ENCODE results near the gene FBLN5. TPM values are rescaled to one million over a fixed set of nuclear protein-coding genes. Genes with fewer than 3 reads are reported as not detected.
"Not testable (repeated sequence)": the region's sequence is repeated elsewhere in the genome, so short reads cannot be mapped to it uniquely, and the experiment has no call there.

The FBLN5 gene
- polyA plus RNA-seq, 1 of the 3 experiments (the other 2 are of a cell fraction): 39.8 TPM

DNA sequence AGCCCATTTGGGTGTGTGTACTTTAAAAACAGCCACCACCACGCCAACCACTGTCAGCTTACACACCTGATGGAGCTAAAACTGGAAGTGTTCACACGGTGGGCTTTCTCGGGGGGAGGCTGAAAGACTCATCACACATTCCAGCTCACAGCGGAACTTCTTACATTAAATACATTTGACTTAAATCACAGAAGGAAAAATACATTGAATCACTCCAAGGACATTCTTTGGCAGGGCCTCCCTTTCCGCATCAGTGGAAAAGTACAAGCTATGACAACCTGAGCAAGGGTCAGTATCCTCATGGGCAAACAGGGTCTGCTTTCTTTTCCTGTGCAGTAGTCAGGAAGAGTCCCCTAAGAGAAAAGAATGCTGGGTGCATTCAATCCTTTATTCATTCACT lies 49.1 kb downstream of the FBLN5 start:
- no peaks in the 10 kb centered on the region for H3K9me3 ChIP-seq
- peaks cover 8% of the 10 kb centered on the region; the same call in 1 of the 2 replicates for H3K79me2 ChIP-seq (ENCODE audit: insufficient read depth)
- H3K9ac ChIP-seq: no peak overlapping the region
- H3K4me1 ChIP-seq (ENCODE audit: control insufficient read depth in 1 of 2, insufficient read depth in 2 of 2, low read depth in 1 of 2, low read length in 1 of 2): no peaks in the 10 kb centered on the region
- no peak overlapping the region for H2AFZ ChIP-seq (ENCODE audit: low read depth)
- peaks cover under 1 to 4% of the 10 kb centered on the region in 2 experiments for H3K36me3 ChIP-seq (replicated peaks in 1 of 2; ENCODE audit: control insufficient read depth in 1 of 2, insufficient read depth in 2 of 2, low read length in 1 of 2)
- POLR2A ChIA-PET: no interaction called here
- H3K4me3 ChIP-seq (ENCODE audit: low read depth in 2 of 2, low read length in 1 of 2): no peak overlapping the region
- CTCF ChIA-PET: interaction anchor here (1.8 kb wide), 1 partner anchor 14 kb away, joined by 7 read pairs; no protein-coding TSS in a partner anchor
- H3F3A ChIP-seq (replicated peaks; ENCODE audit: insufficient read depth): no peaks in the 10 kb centered on the region
- no peak overlapping the region for H3K4me2 ChIP-seq
- 0 out of 2 replicates have a peak, but pooled peaks cover 4% of the 10 kb centered on the region for H4K20me1 ChIP-seq (ENCODE audit: insufficient read depth)
- H3K27ac ChIP-seq (ENCODE audit: low read depth in 2 of 2, low read length in 1 of 2): peak overlapping the region in 1 of 2 experiments; percentile 15; a peak in 1 of 4 replicates
- WGBS (ENCODE audit: low lambda C conversion rate): 54% methylated on average over 5 of the region's 5 CpGs
- no peak for TF ChIP-seq RXRA (IDR thresholded peaks at IDR 0.05; ENCODE audit: borderline replicate concordance, low read depth)
- TF ChIP-seq, protein P1, sequence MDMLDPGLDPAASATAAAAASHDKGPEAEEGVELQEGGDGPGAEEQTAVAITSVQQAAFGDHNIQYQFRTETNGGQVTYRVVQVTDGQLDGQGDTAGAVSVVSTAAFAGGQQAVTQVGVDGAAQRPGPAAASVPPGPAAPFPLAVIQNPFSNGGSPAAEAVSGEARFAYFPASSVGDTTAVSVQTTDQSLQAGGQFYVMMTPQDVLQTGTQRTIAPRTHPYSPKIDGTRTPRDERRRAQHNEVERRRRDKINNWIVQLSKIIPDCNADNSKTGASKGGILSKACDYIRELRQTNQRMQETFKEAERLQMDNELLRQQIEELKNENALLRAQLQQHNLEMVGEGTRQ (IDR thresholded peaks at IDR 0.05; ENCODE audit: borderline replicate concordance, low read depth, low read length): no peak
- no peak for TF ChIP-seq MXI1 (IDR thresholded peaks at IDR 0.05; ENCODE audit: low read depth, low read length)
- no peak for TF ChIP-seq NRF1 (IDR thresholded peaks at IDR 0.05; ENCODE audit: low read depth, low read length)
- TF ChIP-seq FOXJ3 (CRISPR knock-in tag; IDR thresholded peaks at IDR 0.05): no peak
- TF ChIP-seq RFX5 (IDR thresholded peaks at IDR 0.05; ENCODE audit: low read length): no peak
- no peak for TF ChIP-seq YY1 (IDR thresholded peaks at IDR 0.05; ENCODE audit: low read depth)
- TF ChIP-seq, protein P2, sequence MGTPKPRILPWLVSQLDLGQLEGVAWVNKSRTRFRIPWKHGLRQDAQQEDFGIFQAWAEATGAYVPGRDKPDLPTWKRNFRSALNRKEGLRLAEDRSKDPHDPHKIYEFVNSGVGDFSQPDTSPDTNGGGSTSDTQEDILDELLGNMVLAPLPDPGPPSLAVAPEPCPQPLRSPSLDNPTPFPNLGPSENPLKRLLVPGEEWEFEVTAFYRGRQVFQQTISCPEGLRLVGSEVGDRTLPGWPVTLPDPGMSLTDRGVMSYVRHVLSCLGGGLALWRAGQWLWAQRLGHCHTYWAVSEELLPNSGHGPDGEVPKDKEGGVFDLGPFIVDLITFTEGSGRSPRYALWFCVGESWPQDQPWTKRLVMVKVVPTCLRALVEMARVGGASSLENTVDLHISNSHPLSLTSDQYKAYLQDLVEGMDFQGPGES (IDR thresholded peaks at IDR 0.05; ENCODE audit: low read depth, low read length): no peak
- no peak for TF ChIP-seq FOSL2 (IDR thresholded peaks at IDR 0.05; ENCODE audit: borderline replicate concordance, low read depth)
- no peak for TF ChIP-seq ELF1 (IDR thresholded peaks at IDR 0.05)
- no peak for TF ChIP-seq GABPA (IDR thresholded peaks at IDR 0.05; ENCODE audit: low read depth)
- TF ChIP-seq, protein P3, sequence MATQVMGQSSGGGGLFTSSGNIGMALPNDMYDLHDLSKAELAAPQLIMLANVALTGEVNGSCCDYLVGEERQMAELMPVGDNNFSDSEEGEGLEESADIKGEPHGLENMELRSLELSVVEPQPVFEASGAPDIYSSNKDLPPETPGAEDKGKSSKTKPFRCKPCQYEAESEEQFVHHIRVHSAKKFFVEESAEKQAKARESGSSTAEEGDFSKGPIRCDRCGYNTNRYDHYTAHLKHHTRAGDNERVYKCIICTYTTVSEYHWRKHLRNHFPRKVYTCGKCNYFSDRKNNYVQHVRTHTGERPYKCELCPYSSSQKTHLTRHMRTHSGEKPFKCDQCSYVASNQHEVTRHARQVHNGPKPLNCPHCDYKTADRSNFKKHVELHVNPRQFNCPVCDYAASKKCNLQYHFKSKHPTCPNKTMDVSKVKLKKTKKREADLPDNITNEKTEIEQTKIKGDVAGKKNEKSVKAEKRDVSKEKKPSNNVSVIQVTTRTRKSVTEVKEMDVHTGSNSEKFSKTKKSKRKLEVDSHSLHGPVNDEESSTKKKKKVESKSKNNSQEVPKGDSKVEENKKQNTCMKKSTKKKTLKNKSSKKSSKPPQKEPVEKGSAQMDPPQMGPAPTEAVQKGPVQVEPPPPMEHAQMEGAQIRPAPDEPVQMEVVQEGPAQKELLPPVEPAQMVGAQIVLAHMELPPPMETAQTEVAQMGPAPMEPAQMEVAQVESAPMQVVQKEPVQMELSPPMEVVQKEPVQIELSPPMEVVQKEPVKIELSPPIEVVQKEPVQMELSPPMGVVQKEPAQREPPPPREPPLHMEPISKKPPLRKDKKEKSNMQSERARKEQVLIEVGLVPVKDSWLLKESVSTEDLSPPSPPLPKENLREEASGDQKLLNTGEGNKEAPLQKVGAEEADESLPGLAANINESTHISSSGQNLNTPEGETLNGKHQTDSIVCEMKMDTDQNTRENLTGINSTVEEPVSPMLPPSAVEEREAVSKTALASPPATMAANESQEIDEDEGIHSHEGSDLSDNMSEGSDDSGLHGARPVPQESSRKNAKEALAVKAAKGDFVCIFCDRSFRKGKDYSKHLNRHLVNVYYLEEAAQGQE (IDR thresholded peaks at IDR 0.05; ENCODE audit: low read depth, low read length): no peak
- TF ChIP-seq, protein P4, sequence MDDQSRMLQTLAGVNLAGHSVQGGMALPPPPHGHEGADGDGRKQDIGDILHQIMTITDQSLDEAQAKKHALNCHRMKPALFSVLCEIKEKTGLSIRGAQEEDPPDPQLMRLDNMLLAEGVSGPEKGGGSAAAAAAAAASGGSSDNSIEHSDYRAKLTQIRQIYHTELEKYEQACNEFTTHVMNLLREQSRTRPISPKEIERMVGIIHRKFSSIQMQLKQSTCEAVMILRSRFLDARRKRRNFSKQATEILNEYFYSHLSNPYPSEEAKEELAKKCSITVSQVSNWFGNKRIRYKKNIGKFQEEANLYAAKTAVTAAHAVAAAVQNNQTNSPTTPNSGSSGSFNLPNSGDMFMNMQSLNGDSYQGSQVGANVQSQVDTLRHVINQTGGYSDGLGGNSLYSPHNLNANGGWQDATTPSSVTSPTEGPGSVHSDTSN (IDR thresholded peaks at IDR 0.05): no peak
- no peak for TF ChIP-seq CHD2 (IDR thresholded peaks at IDR 0.05; ENCODE audit: low read length, partially characterized antibody)
- H3K27me3 ChIP-seq (ENCODE audit: insufficient read depth): no peaks in the 10 kb centered on the region
- H3K9me2 ChIP-seq: no peaks in the 10 kb centered on the region
- no peak for DNase-seq

DNA sequence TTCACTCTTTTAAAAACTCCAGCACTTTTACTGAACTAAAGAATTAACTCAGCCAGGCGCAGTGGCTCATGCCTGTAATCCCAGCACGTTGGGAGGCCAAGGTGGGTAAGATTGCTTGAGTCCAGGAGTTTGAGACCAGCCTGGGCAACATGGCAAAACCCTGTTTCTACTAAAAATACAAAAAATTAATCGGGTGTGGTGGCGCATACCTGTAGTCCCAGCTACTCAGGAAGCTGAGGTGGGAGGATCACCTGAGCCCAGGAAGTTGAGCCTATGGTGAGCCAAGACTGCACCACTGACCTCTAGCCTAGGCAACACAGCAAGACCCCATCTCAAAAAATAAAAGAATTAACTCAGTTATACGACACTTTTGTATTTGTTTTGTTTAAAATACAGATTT lies 49.8 kb downstream of the FBLN5 start:
- H3K79me2 ChIP-seq (ENCODE audit: insufficient read depth); H3K9ac ChIP-seq; H4K20me1 ChIP-seq (ENCODE audit: insufficient read depth); H3K4me1 ChIP-seq (ENCODE audit: control insufficient read depth in 1 of 2, insufficient read depth in 2 of 2, low read depth in 1 of 2, low read length in 1 of 2); H3F3A ChIP-seq (replicated peaks; ENCODE audit: insufficient read depth); H3K9me3 ChIP-seq; H3K36me3 ChIP-seq (replicated peaks in 1 of 2; ENCODE audit: control insufficient read depth in 1 of 2, insufficient read depth in 2 of 2, low read length in 1 of 2); H3K4me2 ChIP-seq; H3K27me3 ChIP-seq (ENCODE audit: insufficient read depth); CTCF ChIA-PET; POLR2A ChIA-PET; H3K4me3 ChIP-seq (ENCODE audit: low read depth in 2 of 2, low read length in 1 of 2); DNase-seq; H3K9me2 ChIP-seq; H2AFZ ChIP-seq (ENCODE audit: low read depth): not testable (repeated sequence)
- WGBS (ENCODE audit: low lambda C conversion rate): 48% methylated on average over 5 of the region's 5 CpGs
- peak overlapping the region in 1 of 2 experiments; percentile 15; a peak in 1 of 4 replicates for H3K27ac ChIP-seq (ENCODE audit: low read depth in 2 of 2, low read length in 1 of 2)
